PC-3 (cell line): ENCODE measurements around the gene ARL4D. TPM values are rescaled to one million over a fixed set of nuclear protein-coding genes. Genes with fewer than 3 reads are reported as not detected.

ENCODE experiments used
- ATAC-seq: fragments of 200-7000 bp; cut with Tn5 transposase; 2 replicates; pipeline ENCODE4 v1.9.1; 2020; ENCODE audit warnings: mild to moderate bottlenecking, moderate library complexity
- BruUV-seq: library from RNA; stranded (reverse); fragments of 400-500 nt; replicated peaks from 2 replicates; lab custom pipeline; 2021; lab: Mats Ljungman, UMichigan
- CTCF ChIA-PET: fragments of 300-600 bp; sonication (Branson Sonifier 250); formaldehyde crosslinking; loops from one replicate; lab custom pipeline; 2022; ENCODE audit warnings: antibody characterized with exemption; lab: Charles Lee
- POLR2A ChIA-PET: fragments of 300-600 bp; sonication (Branson Sonifier 250); formaldehyde crosslinking; loops from one replicate; lab custom pipeline; 2022; ENCODE audit warnings: antibody characterized with exemption; ENCODE audit not compliant: unreplicated experiment; lab: Charles Lee
- DNase-seq: peaks from one replicate; pipeline ENCODE4 v3.0.0-alpha.2; 2015
- H2AFZ ChIP-seq: fragments of 300-600 bp; sonication (generic); 2 replicates; pipeline ENCODE4 v1.6.0; 2016; ENCODE audit warnings: antibody characterized with exemption, low read length
- H3F3A ChIP-seq: fragments of 300-600 bp; sonication (generic); one replicate; pipeline ENCODE4 v1.6.0; 2017; ENCODE audit warnings: antibody characterized with exemption, low read length, control low read depth, mild to moderate bottlenecking; ENCODE audit not compliant: unreplicated experiment
- H3K27ac ChIP-seq: fragments of 300-600 bp; sonication (generic); 2 replicates; pipeline ENCODE4 v1.5.1; 2016; ENCODE audit warnings: mild to moderate bottlenecking, low read length
- H3K27me3 ChIP-seq: fragments of 300-600 bp; sonication (generic); 2 replicates; pipeline ENCODE4 v1.6.1; 2016; ENCODE audit warnings: low read length, mixed read lengths
- H3K36me3 ChIP-seq: fragments of 300-600 bp; sonication (generic); 2 replicates; pipeline ENCODE4 v1.6.1; 2016; ENCODE audit warnings: low read depth, mixed run types, low read length, mixed read lengths
- H3K4me1 ChIP-seq: fragments of 300-600 bp; sonication (generic); 2 replicates; pipeline ENCODE4 v1.5.1; 2016; ENCODE audit warnings: low read length; ENCODE audit not compliant: insufficient read depth
- H3K4me2 ChIP-seq: fragments of 300-600 bp; sonication (generic); 2 replicates; pipeline ENCODE4 v1.6.0; 2016; ENCODE audit warnings: low read length
- H3K4me3 ChIP-seq: fragments of 300-600 bp; sonication (generic); 2 replicates; pipeline ENCODE4 v1.5.1; 2016; ENCODE audit warnings: mild to moderate bottlenecking, low read length, mixed read lengths
- H3K79me2 ChIP-seq: fragments of 300-600 bp; sonication (generic); 2 replicates; pipeline ENCODE4 v1.6.1; 2017; ENCODE audit warnings: low read length, mixed read lengths
- H3K9ac ChIP-seq: fragments of 300-600 bp; sonication (generic); 2 replicates; pipeline ENCODE4 v1.6.0; 2016; ENCODE audit warnings: mild to moderate bottlenecking, low read length
- H3K9me2 ChIP-seq: fragments of 300-600 bp; sonication (generic); replicated peaks from 2 replicates; pipeline ENCODE4 v1.6.1; 2016; ENCODE audit warnings: mixed run types, low read length, mixed read lengths
- H3K9me3 ChIP-seq: fragments of 300-600 bp; sonication (generic); 2 replicates; pipeline ENCODE4 v1.6.1; 2016; ENCODE audit warnings: low read length, mixed read lengths
- H4K20me1 ChIP-seq: fragments of 300-600 bp; sonication (generic); 2 replicates; pipeline ENCODE4 v1.6.1; 2016; ENCODE audit warnings: low read length, mixed read lengths
- EZH2 ChIP-seq: fragments of 300-600 bp; sonication (generic); IDR thresholded peaks from one replicate; pipeline ENCODE4 v1.6.1; 2017; ENCODE audit warnings: antibody characterized with exemption, mild to moderate bottlenecking, low read length; ENCODE audit not compliant: unreplicated experiment
- EZH2phosphoT487 ChIP-seq: fragments of 300-600 bp; sonication (generic); IDR thresholded peaks from 2 replicates; pipeline ENCODE4 v1.6.1; 2018; ENCODE audit warnings: mild to moderate bottlenecking, antibody characterized with exemption, low read length, borderline replicate concordance
- intact Hi-C: fragments of 100-400 bp; cut with micrococcal nuclease; formaldehyde crosslinking; loops from 2 replicates; pipeline ENCODE4 v1.9.0; 2023
- total RNA-seq: library from RNA; depleted of rRNA; stranded (reverse); fragments of >200 nt; gene quantifications from 2 replicates; pipeline ENCODE4 v1.2.3, GENCODE V29; 2014
- TF ChIP-seq, protein P1 (sequence below): fragments of 300-600 bp; sonication (generic); conservative IDR thresholded peaks from 2 replicates; pipeline ENCODE4 v1.5.1; 2017; ENCODE audit warnings: antibody characterized with exemption, low read depth, mild to moderate bottlenecking, low read length

The ARL4D gene
- total RNA-seq, 1 experiment from 2014 or later = 14.3 TPM

GRCh38 chr17:43353393-43353792 lies 45.4 kb upstream of the ARL4D start:
- no peak for TF ChIP-seq EZH2phosphoT487
- TF ChIP-seq, protein P1, sequence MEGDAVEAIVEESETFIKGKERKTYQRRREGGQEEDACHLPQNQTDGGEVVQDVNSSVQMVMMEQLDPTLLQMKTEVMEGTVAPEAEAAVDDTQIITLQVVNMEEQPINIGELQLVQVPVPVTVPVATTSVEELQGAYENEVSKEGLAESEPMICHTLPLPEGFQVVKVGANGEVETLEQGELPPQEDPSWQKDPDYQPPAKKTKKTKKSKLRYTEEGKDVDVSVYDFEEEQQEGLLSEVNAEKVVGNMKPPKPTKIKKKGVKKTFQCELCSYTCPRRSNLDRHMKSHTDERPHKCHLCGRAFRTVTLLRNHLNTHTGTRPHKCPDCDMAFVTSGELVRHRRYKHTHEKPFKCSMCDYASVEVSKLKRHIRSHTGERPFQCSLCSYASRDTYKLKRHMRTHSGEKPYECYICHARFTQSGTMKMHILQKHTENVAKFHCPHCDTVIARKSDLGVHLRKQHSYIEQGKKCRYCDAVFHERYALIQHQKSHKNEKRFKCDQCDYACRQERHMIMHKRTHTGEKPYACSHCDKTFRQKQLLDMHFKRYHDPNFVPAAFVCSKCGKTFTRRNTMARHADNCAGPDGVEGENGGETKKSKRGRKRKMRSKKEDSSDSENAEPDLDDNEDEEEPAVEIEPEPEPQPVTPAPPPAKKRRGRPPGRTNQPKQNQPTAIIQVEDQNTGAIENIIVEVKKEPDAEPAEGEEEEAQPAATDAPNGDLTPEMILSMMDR = no peak
- TF ChIP-seq EZH2 = no peak
- POLR2A ChIA-PET = interaction anchor here (0.7 kb wide), 1 partner anchor 1806 kb away, joined by 3 read pairs; no protein-coding TSS in a partner anchor
- CTCF ChIA-PET = no interaction called here
- Histone ChIP-seq H3K4me3 (no peak overlapping the region), H3K27me3 (no peaks in the 10 kb centered on the region), H3F3A (peaks cover 5% of the 10 kb centered on the region), H3K9ac (no peak overlapping the region), H3K79me2 (peaks cover 10% of the 10 kb centered on the region), H3K27ac (no peak overlapping the region), H4K20me1 (no peaks in the 10 kb centered on the region), H3K4me2 (no peak overlapping the region), H2AFZ (no peak overlapping the region), H3K36me3 (peaks cover 14% of the 10 kb centered on the region; the same call in 1 of the 2 replicates), H3K9me2 (no peaks in the 10 kb centered on the region), H3K9me3 (0 out of 2 replicates have a peak, but pooled peaks cover 4% of the 10 kb centered on the region), H3K4me1 (peaks cover 45% of the 10 kb centered on the region)
- intact Hi-C loops = no loop called here
- ATAC-seq = no peak
- DNase-seq = no peak
- BruUV-seq = no TSS peak

- H3K79me2 ChIP-seq = peaks cover 20% of the 10 kb centered on the region
- H3F3A ChIP-seq = peaks cover 5% of the 10 kb centered on the region
- no peaks in the 10 kb centered on the region for H3K9me3 ChIP-seq
- ChIA-PET POLR2A (no interaction called here), CTCF (no interaction called here)
- no peaks in the 10 kb centered on the region for H4K20me1 ChIP-seq
- no peaks in the 10 kb centered on the region for H3K9me2 ChIP-seq
- no peak overlapping the region for H2AFZ ChIP-seq
- TF ChIP-seq EZH2phosphoT487 (no peak), EZH2 (no peak)
- TF ChIP-seq, protein P1 = no peak
- peaks cover 55% of the 10 kb centered on the region for H3K4me1 ChIP-seq
- H3K27ac ChIP-seq = no peak overlapping the region
- H3K27me3 ChIP-seq = no peaks in the 10 kb centered on the region
- intact Hi-C loops = no loop called here
- no TSS peak for BruUV-seq
- DNase-seq (no peak), ATAC-seq (no peak)
- H3K4me2 ChIP-seq = no peak overlapping the region
- no peak overlapping the region for H3K4me3 ChIP-seq
- H3K36me3 ChIP-seq = peaks cover 6% of the 10 kb centered on the region; the same call in 1 of the 2 replicates
- no peak overlapping the region for H3K9ac ChIP-seq
Observed at GRCh38 chr17:43354371-43354770, 44.4 kb upstream of the ARL4D start.

- Histone ChIP-seq H2AFZ (no peak overlapping the region), H3K4me1 (peaks cover 58% of the 10 kb centered on the region), H3F3A (peaks cover 5% of the 10 kb centered on the region), H3K9ac (peak overlapping the region; percentile 33; the same call in 1 of the 2 replicates), H3K36me3 (no peaks in the 10 kb centered on the region), H3K27ac (peak overlapping the region; percentile 85), H3K4me3 (peak overlapping the region; percentile 14; the same call in 1 of the 2 replicates), H3K9me2 (no peaks in the 10 kb centered on the region), H3K27me3 (no peaks in the 10 kb centered on the region), H3K79me2 (peaks cover 26% of the 10 kb centered on the region), H3K4me2 (peak overlapping the region; percentile 71), H3K9me3 (no peaks in the 10 kb centered on the region), H4K20me1 (no peaks in the 10 kb centered on the region)
- ChIA-PET CTCF (interaction anchor here (1.1 to 1.2 kb wide), 2 partner anchors 15 to 22 kb away, joined by 4 read pairs; no protein-coding TSS in a partner anchor), POLR2A (interaction anchor here (1.0 to 1.3 kb wide), 2 partner anchors 11 to 23 kb away, joined by 4 to 35 read pairs; no protein-coding TSS in a partner anchor)
- BruUV-seq = no TSS peak
- no peak for DNase-seq
- ATAC-seq = no peak
- intact Hi-C loops = no loop called here
- TF ChIP-seq, protein P1 = no peak
- TF ChIP-seq EZH2phosphoT487 (no peak), EZH2 (no peak)
Observed at GRCh38 chr17:43356450-43356849, 42.3 kb upstream of the ARL4D start.
